ENCODE data around the gene CSTF1.
"Not testable (repeated sequence)": the region's sequence is repeated elsewhere in the genome, so short reads cannot be mapped to it uniquely, and the experiment has no call there.

CSTF1 gene

DNA sequence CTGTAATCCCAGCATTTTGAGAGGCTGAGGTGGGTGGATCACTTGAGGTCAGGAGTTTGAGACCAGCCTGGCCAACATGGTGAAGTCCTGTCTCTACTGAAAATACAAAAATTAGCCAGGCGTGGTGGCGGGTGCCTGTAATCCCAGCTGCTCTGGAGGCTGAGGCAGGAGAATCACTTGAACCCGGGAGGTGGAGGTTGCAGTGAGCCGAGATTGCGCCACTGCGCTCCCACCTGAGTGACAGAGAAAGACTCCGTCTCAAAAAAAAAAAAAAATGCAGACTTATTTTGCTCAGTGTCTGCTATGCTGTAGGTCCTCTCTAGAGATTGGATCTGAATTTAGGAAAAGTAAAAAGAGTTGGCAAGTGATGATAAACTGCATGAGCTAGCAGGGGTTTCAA lies 18.8 kb downstream of the CSTF1 start:
- DNase-seq = not testable (repeated sequence)

DNA sequence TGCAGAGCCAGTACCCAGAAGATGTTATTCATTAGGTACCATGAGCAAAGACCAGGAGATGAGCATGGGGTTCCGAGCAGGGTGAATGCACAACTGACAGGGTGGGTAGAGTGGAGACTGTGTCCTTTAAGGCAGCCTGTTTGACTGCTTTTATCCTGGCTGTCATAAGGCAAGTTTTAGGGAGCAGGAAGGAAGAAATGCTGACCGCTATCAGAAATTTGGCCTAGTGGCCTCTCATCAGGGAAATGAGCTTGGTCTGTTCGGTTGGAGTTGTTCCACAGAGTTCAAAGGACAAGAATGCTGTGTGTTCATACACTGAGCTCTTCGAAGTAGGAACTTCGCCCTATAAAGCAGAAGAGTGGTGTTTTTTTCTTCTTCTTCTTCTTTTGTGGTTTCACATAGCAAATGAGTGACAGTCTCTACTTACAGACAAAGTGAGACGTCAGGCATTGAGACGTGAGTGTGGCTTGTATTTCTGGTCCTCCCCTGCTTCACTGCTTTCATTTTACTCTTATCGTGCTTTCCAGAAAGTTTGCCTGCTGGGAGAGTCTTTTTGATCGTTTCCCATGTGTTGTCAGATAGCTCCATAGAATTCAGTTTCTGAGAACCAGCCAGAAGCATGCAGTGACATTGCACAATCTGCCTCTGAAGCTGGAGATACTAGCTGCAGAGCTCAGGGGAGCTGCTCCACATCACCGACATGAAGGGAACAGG lies 19.5 kb downstream of the CSTF1 start, which contains the start of gene CASS4:
CASS4 (plus strand) TSS at position 502 of the 714 bp plus-strand sequence; CDS start at position 701, 199 bp downstream.
- peak in 1 of 2 donors; percentile 27 for DNase-seq

DNA sequence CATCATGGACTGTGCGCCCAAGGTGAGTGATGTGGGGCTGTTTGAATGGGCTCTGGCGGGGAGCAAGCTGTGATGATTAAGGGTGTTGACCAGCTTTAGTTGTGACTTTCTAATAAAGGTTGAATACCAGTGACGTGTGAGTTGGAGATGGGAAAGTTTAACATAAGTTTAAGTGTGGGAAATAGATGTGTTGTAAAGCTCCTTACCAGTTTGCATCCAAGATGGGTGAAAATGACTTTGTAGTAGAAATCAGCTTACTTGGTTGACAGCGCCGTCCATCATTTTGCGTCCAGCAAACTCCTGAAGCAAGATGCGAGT lies 20.0 kb downstream of the CSTF1 start:
- DNase-seq = no peak

- no peak for DNase-seq
Observed at GRCh38 chr20:56412949-56413348, 20.5 kb downstream of the CSTF1 start.

- DNase-seq = peak; percentile 71 to 72
Observed at GRCh38 chr20:56414842-56415765, 22.7 kb downstream of the CSTF1 start.

- DNase-seq = no peak
Observed at GRCh38 chr20:56417402-56417801, 25.0 kb downstream of the CSTF1 start.

- no peak for DNase-seq
Observed at GRCh38 chr20:56417911-56418310, 25.5 kb downstream of the CSTF1 start.

- DNase-seq = no peak
Observed at GRCh38 chr20:56418385-56418861, 26.0 kb downstream of the CSTF1 start.

DNA sequence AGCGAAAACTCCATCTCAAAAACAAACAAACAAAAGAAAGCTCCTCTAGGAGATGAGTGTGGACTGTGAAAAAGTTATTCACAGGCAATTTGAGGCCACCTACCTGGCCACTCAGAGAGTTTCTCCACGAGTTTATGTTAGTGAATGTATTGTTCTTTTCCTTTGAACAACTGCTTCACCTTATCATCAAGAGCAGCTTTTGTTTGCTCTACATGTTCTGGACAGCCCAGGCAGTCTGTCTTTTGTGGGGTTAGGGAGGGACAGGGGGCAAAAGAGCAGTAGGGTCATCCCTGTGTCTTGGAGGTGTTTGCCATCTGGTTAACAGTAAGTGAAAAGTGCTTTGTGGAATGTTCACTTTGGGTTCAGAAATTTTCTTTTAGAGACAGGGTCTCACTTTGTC lies 27.6 kb downstream of the CSTF1 start:
- DNase-seq = no peak

DNA sequence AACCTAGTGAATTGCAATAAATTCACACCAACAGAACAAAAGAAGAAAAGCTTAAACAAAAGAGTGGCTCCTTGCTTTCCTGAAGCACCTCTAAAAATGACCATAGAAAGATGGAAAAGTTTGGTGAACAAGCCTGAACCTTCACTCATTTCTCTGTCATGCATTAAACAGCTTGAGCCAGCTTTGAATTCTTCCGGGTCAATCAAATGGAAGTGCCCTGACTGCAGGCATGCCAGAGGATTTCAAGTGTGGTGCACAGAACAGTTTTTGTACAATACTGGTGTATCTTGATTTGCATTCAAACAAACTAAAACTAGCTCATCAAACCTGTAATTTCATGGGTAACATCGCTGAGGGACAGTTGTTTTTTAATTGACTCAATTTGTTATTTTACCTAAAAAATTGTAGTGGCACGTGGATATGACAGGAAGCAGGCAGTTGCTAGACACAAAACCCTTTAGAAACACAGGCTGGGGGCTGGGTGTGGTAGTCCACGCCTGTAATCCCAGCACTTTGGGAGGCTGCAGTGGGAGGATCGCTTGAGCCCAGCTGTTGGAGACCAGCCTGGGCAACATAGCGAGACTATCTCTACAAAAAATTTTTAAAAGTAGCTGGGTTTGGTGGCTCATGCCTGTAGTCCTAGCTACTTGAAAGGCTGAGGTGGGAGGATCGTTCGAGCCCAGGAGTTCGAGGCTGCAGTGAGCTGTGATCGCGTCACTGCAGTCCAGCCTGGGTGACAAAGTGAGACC lies 28.7 kb downstream of the CSTF1 start:
- no peak for DNase-seq

- peak in 1 of 2 donors; percentile 16 for DNase-seq
Observed at GRCh38 chr20:56422076-56422823, 29.8 kb downstream of the CSTF1 start.

- DNase-seq = no peak
Observed at GRCh38 chr20:56422824-56423189, 30.4 kb downstream of the CSTF1 start.

DNA sequence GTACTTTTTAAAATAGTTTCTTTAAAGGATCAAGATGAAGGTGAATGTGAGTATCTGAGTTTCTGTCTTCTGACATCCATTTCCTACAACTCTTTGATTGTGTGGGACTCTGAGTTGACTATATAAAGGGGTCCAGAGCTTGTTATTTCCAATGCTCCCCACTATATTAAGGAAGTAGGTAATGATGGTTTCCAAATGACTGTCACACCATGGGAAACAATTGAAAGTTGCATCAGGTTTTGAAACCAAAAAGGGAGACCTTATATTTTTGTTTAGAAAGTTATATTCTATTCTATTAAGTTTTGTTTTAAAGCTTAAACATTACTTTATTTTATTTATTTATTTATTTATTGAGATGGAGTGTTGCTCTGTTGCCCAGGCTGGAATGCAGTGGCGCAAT lies 30.8 kb downstream of the CSTF1 start:
- no peak for DNase-seq

- DNase-seq = no peak
Observed at GRCh38 chr20:56423886-56424285, 31.4 kb downstream of the CSTF1 start.

DNA sequence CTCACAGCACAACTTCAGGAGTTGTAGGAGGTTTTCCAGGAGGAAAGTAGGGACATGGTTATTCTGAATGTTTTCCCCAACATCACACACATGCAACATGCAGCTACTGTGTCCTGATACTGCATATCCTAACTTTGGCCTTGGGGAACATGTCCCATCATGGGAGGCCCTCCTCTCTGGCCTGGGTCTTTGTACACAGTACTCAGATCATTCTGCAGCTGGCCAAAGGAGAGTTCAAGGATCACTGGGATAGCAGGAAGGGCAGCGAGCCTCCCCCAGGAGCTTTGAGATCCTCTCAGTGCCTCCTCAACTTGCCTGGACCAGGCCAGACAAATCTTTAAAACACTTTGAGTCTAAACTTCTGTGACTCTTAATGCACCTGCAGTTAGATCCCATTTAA lies 32.5 kb downstream of the CSTF1 start:
- no peak for DNase-seq

DNA sequence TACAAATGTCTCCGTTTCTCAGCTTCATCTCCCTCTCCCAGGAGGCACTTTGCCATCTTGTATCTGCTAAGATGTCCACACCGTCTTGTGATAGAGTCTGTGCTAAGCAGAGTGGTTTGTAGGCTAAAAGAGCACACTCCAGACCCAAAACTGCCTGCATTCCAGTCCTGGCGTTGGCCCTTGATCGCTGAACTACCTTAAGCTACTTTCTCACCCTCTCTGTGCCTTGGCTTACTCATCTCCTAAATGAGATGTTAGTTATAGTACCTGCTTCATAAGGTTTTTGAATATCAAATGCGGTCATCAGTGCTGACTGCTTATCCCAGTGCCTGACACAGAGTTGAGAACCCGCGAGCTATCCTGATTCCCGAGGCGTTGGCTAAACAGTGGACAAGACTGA lies 33.6 kb downstream of the CSTF1 start:
- no peak for DNase-seq

DNA sequence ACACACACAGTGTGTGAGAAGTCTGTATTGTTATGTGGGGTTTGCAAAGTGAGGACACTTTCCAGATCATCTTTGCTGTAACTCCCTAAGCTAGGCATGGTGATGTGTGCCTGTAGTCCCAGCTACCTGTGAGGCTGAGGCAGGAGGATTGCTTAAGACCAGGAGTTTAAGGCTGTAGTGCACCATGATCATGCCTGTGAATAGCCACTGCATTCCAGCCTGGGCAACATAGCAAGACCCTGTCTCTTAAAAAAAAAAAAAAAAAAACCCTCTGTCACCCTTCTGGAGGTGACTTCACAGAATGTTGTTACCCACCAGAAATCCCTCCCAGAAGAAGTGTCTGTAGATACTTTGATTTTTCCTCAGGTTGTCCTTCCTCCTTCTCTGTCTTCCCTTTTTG lies 34.5 kb downstream of the CSTF1 start:
- DNase-seq = no peak

- DNase-seq = no peak
Observed at GRCh38 chr20:56427797-56428196, 35.4 kb downstream of the CSTF1 start.

GRCh38 chr20:56428410-56428809 lies 36.0 kb downstream of the CSTF1 start:
- DNase-seq = no peak

DNA sequence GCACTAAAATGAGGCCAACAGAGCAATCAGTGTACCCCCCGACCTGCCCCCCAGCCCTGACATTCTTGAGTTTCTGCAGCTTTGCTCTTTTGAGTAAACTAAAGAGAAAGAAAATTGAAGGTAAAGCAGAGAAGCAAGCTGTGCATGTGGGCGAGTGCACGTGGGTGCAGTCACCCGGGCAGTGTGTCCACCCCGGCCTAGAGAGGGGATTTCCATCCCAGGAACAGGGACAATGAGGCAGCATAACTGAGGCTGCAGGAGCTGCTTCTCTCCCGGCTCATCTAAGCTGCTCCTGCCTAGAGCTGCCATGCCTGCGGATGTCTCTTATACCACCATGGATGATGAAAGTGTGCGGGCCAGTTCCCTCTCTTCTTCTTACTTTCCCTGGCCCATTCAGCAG lies 36.4 kb downstream of the CSTF1 start:
- no peak for DNase-seq

DNA sequence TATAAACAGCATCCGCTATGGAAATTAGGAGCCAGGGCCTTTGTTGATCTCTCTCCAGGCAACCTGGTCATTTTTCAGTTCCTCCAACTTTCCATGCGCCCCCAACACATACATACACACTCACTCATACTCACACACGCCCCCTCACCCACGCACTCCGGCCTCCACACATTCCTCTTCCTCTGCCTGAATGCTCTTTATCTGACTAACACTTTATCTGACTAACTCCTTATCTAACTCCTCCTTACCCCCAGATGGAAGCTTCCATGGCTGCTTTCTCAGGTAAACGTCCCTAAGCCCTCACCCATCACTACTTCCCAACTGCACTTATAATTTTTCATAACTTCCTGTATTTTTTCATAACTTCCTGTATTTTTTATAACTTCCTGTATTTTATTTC lies 37.1 kb downstream of the CSTF1 start:
- DNase-seq = peak; percentile 62 to 66

- DNase-seq = no peak
Observed at GRCh38 chr20:56429941-56430340, 37.5 kb downstream of the CSTF1 start.

DNA sequence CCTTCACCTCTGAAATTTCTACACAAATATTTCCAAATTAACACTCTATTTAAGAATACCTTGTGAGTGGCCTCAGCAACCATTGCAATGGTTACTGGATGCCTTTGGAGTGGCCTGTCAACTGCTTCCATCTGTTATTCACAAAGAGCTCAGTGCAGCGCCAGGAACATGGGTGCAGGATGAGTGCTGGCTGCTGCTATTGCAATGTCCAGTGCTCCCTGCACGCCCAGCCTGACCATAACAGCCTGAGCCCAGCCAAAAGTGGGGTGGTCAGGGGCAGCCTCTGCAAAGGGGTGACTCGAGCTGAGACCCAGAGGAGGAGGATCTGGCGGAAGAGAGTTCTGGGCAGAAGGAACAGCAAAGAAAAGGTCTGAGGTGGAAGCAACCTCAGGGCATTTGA lies 38.0 kb downstream of the CSTF1 start:
- DNase-seq = no peak

Data from activated CD4-positive, alpha-beta T cell treated with anti-CD3 and anti-CD28 coated beads for 4 hours (primary cell).